ENCODE measurements around the gene POTEI.
"Not testable (repeated sequence)": the region's sequence is repeated elsewhere in the genome, so short reads cannot be mapped to it uniquely, and the experiment has no call there.

- not testable (repeated sequence) for TF ChIP-seq POLR2A, CTCF (IDR thresholded peaks at IDR 0.05)
These were observed 11.9 kb upstream of the POTEI start, which contains the start of gene CFC1B for GRCh38 chr2:130520992-130521391.

Data from testis (tissue), 2 donors.